Midbrain (tissue), 1 donor: ENCODE data around the gene PRR19.

Source experiments
- DNase-seq: peaks from one replicate; lab custom pipeline; 2025; lab: John Stamatoyannopoulos, UW

The PRR19 gene

DNA sequence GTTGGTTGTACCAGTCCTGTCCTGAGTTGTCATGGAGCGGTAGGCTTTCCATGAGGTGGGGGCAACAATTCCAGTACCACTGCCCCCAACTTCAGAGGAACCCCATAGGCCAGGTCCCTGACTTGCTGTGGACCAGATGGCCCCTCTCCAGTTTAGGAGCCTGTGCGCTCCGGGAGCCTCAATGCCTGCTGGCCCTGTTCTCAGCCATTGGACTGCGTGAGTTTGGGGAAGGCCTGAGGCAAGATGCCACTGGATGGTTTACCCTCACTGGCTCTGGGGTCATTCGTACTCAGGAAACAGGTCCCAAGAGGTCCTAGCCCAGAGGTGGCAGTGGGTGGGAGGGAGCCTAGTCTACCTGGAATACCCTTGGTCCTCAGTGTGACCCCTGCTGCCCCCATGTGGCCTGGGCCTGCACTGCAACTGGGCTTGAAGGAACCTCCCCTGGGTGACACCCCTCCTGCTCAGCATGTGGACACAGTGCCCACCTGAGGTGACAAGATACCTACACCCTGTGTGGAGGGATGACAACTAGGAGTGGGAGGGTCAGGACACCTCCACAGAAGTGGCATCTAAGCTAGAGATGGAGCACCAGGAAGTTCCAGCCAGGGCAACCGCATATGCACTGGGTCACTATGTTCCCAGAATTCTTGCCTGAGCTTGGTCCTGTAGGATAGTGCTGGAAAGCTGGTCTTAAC lies 6.0 kb upstream of the PRR19 start:
- peak; percentile 59 for DNase-seq

DNA sequence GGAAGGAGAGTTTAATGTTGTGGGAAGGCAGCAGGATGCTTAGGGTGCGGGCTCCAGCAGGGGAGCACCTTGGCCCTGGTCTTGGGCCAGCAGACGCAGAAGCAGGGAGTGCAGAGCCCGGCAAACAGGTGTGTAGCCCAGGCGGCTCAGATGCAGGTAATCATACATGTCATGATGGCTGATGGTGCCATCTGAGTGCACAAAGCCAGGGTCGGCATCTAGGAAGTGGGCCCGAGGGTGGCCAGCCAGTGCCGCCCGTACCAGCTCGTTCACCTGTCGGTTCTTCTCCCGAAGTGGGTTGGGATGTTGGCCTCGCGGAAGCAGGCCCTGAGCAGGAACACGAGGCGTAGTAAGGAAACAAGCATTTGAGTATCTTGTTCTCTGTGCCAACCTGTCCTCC lies 4.9 kb upstream of the PRR19 start:
- no peak for DNase-seq

DNA sequence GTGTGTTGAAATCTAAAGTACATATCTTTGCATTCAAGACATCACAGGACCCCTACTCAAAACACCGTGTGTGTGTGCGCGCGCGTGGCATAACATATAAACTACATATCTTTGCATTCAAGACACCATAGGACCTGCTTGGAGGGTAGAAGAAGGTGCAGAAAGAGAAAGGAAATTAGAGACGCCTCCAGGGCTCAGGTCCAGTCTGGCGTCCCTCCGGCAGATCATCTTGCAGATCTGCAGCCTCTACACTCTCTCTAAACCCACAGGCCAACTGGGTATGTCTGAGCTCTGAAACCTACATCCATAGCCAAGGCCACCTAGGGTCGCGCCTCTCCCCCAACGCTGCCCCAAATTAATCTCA lies 1.2 kb downstream of the PRR19 start:
- no peak for DNase-seq

DNA sequence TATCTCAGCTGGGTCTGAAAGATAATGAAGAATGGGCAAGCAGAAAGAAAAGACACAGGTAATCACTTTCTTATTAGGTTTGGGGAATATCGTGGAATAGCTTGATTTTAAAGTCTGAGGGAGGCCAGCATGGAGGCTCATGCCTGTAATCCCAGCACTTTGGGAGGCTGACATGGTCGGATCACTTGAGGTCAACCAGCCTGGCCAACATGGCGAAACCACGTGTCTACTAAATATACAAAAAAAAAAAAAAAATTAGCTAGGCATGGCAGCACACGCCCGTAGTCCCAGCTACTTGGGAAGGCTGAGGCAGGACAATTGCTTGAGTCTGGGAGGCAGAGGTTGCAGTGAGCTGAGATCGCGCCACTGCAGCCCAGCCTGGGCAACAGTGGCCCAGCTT lies 1.9 kb downstream of the PRR19 start:
- DNase-seq, result no peak

DNA sequence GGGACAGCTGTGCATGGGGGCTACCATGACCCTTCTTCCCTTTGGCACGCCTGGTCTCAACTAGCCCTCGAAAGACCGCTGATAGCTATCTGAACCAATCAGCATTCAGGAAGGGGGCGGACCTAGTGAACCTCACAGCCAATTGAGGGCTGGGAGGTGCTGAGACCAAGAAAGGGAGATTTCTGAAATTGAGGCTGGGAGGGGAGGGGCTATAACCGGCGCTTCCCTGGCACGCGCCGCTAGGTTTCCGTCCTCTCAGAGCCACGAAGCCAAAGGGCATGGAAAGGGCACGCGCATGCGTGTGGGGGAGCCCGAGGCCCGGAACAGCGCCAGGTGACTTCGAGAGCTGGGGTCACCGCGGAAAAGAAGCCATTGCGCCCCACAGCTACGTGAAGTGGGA lies 4.7 kb downstream of the PRR19 start:
- DNase-seq, result no peak

DNA sequence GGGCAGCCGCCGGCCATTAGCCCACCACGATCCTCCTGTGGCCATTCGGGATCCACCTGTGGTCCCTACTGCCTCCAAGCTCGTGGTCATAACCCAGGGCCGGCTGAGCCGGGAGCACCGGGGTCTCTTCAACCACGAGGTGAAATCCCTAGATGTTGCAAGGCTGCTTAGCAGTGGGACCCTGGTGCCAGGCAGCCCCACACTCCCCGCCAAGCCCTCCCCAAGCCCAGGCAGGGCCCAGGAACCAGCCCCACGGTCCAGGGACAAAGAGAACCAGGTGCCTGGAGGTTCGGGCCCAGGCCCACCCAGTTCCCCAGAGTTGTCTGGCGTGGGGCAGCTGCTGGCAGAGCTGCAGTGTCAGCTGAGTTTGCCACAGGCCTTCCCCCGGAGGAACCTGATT lies 7.8 kb downstream of the PRR19 start:
- no peak for DNase-seq

DNA sequence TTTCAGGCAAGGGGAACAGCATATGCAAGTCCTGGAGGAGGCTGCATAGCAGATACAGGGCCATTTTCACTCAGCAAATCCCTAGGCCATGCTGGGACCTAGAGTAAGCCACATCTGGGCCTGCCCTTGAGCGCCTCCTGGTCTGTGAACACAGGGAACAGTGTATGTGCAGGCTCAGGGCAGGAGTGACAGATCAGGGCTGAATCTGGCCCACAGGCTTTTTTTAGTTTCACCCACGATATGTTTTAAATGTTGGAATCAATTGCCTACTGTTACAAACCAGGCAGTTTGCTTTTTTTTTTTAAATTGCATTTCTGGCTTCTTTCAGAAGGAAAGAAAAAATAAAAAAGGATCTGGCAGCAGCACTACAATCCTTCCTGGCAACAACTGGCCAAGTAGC lies 9.7 kb downstream of the PRR19 start:
- DNase-seq, result no peak

DNA sequence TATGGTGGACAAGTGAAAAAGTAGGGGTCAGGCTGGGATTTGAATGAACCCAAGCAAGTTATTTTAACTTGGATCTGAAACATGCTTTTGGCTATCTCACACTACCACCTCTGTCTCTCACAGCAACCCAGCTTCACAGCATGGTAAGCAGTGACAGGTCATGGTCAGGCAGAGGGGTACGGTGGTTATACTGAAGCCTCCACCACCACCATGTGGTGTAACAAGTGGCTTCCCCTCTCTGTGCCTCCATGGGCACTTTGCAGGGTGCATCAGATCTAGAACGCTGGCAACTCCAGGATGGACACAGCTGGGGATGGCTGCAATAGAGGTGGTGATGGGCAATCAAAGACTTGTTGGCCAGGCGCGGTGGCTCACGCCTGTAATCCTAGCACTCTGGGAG lies 10.4 kb downstream of the PRR19 start:
- no peak for DNase-seq

DNA sequence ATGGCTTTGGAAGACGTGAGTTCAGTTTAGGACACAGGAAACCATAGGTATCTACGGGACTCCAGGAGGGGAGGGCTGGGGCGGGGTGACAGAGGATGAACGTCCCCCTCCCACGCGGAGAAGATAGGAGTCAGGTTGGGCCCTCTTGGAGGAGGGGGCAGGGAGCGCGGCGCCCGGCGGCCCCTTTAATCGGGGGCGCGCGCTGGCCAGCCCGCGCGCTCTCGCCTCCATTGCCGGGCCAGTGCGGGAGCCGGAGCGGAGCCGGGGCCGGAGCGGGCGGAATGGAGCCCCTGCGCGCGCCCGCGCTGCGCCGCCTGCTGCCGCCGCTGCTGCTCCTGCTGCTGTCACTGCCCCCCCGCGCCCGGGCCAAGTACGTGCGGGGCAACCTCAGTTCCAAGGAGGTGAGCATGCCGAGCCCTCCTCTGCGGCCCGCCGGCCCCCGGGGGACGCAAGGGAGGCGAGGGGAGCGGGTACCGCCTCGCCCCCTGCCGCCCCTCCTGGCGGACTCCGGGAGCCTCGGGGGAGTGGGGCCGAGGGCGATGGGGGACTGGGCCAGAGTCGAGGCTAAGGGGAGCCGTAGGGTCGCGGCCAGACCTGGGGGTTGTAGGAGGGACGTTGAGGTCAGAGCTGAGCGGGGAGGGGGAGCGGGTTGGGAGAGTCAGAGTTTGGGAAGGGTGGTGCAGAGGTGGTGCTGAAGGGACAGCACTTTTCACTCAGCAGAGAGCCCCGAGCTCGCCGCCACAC lies 11.3 kb downstream of the PRR19 start, which contains the start of gene TMEM145:
TSS of gene TMEM145 (plus strand) at position 214 of the 744 bp plus-strand sequence. CDS start at position 282, 68 bp downstream.
- peak; percentile 68 for DNase-seq

DNA sequence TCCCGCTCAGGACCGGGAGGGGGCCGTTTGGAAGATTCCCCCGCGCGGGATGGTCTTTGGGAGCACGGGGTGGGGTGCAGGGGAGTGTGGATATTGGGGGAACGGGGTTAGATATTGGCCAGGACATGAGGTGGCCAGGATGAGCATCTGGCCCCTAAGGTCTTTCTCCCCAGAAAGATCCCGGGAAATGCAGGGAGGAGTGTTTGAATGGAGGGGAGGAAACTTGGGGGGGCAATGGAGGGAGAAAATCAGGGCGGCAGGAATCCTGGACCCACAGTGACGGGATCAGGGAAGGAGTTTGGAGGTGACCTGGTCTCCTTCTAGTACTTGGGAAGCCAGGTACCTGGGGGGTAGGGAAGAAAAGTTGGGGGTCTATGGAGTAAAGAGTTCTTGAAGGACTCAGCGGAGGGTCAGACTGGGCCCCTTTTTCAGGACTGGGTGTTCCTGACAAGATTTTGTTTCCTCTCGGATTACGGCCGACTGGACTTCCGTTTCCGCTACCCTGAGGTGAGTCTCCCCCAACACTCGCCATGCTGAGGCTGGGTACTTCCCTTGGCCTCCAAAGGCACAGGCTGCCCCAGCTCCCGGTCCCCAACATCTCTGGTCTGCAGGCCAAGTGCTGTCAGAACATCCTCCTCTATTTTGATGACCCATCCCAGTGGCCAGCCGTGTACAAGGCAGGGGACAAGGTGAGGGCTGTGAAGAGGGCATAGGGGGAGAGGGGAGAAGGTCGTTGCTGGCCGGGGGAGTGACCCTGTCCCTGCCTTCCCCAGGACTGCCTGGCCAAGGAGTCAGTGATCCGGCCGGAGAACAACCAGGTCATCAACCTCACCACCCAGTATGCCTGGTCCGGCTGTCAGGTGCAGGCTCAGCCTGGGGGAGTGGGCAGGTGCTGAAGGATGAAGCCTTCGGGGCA lies 12.2 kb downstream of the PRR19 start:
- DNase-seq, result no peak

DNA sequence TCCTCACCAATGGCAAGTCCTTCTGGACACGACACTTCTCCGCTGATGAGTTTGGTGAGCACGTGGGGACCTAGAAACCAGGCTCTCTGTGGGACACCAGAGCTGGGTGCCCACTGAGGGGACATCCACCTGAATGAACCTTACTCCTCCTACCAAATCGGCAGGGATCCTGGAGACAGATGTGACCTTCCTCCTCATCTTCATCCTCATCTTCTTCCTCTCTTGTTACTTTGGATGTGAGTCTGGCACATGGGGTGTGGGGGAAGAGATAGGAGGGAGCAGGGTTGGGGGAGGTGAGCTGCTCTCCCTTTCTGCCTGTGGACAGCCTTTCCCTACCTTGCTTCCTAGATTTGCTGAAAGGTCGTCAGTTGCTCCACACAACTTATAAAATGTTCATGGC lies 13.1 kb downstream of the PRR19 start:
- DNase-seq, result no peak

DNA sequence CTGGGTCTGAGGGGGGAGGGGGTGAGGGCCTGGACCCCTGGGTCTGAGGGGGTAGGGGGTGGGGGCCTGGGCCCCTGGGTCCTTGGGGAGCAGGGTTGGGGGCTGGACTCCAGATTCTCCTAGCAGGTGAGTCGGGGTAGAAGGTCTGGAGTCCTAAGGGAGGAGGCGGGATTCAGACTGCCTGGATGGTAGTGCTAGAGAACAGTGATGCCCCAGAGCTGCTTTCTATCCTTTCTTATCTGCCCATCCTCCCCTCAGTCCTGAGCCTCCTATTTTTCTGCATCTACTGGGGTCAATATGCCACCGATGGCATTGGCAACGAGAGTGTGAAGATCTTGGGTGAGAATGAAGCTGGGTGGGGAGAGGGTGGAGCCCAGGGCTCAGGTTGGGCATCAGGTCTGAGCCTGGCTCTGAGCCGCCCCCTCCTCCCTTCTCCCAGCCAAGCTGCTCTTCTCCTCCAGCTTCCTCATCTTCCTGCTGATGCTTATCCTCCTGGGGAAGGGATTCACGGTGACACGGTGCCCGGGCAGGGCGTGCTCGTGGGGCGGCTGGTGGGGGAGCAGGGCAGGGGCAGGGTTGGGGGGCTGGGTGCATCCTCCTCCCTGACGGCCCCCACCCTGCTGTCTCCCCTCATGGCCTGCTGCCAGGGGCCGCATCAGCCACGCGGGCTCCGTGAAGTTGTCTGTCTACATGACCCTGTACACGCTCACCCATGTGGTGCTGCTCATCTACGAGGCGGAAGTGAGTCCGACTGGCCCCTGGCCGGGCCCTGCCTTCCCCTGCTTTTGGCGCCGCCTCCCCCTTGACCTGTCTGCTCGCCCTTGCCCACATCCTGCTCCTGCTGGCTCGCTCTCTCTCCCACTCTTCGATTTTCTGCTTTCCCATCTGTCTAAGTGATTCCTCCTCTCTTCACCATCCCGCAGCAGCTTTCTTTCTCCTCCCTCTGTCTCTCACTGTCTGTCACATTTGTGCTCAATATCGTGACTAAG lies 14.6 kb downstream of the PRR19 start:
- DNase-seq, result no peak

DNA sequence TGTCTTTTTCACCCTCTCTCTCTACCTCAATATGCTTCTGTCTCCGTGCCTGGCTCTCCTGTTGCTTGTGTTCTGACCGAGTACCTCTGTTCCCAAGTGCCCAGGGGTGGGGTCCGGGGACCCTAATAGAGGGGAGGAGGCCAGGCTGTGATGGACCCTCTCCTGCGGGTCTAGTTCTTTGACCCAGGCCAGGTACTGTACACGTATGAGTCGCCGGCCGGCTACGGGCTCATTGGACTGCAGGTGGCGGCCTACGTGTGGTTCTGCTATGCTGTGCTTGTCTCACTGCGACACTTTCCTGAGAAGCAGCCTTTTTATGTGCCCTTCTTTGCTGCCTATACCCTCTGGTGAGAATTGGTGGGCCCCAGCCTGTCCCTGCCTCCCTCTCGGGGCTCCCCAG lies 15.6 kb downstream of the PRR19 start:
- no peak for DNase-seq

DNA sequence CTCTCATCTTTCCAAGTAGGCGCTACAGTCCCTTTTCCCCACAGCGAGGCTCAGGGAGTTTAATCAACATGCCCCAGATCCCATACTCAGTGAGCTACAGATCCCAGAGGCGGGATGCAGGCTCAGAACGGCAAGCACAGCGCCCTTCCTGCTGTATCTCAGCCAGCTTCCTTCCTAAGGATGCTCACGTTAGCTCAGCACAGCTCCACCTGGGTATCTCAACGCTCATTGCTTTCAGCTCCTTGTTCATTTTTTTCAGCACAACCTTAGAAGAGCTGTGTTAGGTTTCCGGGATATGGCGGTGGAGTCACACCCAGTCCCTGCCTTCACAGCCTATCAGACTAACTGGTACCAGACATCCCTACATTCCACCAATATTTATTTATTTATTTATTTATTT lies 20.4 kb downstream of the PRR19 start:
- no peak for DNase-seq

DNA sequence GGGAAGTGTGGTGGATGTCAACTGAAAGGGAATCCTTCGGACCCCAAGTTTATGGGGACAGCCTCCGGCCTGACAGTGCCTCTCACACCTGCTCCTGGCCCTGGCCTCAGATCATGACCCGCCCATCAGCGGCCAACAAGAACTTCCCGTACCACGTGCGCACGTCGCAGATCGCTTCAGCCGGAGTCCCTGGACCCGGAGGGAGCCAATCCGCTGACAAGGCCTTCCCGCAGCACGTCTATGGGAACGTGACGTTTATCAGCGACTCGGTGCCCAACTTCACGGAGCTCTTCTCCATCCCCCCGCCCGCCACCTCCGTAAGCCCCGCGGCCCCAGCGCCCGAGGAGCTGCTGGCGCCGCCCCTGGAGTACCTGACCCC lies 21.5 kb downstream of the PRR19 start:
- no peak for DNase-seq

DNA sequence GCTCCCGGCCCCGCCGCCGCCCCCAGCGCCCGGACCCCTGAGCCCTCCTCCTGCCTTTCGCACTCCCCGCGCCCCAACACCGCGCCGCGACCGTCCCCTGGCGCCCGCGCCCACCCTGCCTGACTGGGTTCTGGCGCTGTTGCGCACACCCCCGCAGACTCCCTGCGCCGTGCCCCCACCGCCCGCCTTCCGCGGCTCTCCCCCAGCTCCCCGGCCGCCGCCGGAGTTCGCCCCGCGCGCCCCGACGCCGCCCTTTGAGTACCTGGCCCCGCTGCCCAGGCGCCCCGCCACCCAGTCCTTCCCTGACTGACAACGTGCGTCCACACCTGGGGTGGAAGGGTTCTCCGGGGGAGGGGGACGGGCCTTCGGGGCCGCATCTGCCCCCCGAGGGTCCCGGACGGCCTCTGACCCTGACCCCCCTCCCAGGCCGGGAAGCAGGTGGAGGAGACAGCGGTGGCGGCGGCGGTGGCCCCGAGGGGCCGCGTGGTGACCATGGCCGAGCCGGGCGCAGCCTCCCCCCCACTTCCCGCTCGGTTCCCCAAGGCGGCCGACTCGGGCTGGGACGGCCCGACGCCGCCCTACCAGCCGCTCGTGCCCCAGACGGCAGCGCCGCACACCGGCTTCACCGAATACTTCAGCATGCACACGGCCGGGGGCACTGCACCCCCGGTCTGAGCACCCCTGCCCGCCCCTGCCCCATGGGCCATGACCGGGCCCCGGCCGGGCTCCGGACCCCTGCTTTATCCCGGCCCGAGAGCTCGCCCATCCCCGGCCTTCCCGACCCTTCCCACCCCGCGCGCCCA lies 22.1 kb downstream of the PRR19 start:
- DNase-seq, result no peak

DNA sequence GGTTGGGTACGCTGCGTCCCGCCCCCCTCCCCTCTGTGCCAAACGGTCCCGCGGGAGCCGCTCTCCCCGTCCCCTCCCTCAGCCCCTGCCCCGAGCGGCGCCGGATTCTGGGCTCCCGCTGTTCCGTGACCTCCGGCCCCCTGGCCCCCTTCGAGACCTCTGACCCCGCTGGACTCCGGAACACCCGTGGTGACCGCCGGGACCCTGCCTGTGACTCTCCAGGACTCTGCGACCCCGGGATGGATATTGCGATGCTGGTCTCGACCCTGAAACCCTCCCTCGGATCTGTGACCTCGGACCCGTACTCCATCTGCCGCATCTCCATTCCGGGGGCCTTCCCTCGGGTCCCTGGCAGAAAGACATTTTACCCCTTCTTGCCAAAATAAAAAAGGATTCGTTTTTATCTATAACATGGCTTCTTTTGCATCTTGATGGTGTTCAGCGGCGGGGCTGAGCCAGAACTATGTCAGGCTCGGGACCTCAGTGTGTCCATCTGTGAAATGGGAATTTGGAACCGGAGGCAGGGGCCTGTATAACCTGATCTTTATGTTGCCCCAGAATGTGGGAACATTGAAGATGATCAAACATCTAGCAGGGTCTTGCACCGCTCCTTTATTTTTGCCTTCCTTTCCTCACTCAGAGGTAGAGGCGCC lies 22.8 kb downstream of the PRR19 start:
- DNase-seq, result no peak

DNA sequence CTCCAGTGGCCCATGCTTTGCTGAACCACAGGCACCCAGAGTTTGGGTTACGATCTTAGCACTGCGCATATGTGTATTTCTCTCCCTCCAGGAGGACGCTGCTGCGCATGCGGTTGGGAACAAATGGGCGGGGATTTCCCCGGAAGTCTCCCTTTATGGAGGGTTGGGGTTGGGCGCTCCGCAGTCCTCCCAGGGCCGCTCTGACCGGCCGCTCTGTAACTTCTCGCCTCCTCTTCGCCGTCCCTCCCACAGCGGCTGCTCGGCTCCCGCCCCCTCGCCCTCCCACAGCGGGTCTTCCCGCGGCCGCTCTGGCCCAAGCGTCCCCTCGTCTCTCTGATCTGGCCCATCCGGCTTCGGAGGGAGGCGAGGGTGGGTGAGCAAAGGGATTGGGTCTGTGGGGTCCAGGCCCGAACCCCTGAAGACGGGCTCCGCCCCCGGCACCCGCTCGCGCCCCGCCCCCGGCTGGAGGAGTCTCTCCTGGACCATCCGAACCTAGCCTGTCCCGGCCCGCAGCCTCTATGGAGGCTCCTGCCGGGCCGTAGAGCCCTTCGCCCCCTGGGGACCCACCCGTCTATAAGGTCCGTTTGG lies 23.5 kb downstream of the PRR19 start, which contains the start of gene MEGF8:
TSS of gene MEGF8 (plus strand) at position 328 of the 588 bp plus-strand sequence. CDS start 609 bp downstream, outside the sequence.
- DNase-seq, result peak; percentile 99
